Stimulated activated CD4-positive, alpha-beta T cell treated with anti-CD3 and anti-CD28 coated beads, TNF-alpha, amount 100 ng/mL, for 48 hours (primary cell): ENCODE results near the gene POU2F3.

ENCODE experiments used
- DNase-seq, 3 donors: peaks; one replicate each; pipeline ENCODE4 v3.0.0-alpha.2; 2020; ENCODE audit warnings: low read depth in 3 of 3

Gene POU2F3

DNA sequence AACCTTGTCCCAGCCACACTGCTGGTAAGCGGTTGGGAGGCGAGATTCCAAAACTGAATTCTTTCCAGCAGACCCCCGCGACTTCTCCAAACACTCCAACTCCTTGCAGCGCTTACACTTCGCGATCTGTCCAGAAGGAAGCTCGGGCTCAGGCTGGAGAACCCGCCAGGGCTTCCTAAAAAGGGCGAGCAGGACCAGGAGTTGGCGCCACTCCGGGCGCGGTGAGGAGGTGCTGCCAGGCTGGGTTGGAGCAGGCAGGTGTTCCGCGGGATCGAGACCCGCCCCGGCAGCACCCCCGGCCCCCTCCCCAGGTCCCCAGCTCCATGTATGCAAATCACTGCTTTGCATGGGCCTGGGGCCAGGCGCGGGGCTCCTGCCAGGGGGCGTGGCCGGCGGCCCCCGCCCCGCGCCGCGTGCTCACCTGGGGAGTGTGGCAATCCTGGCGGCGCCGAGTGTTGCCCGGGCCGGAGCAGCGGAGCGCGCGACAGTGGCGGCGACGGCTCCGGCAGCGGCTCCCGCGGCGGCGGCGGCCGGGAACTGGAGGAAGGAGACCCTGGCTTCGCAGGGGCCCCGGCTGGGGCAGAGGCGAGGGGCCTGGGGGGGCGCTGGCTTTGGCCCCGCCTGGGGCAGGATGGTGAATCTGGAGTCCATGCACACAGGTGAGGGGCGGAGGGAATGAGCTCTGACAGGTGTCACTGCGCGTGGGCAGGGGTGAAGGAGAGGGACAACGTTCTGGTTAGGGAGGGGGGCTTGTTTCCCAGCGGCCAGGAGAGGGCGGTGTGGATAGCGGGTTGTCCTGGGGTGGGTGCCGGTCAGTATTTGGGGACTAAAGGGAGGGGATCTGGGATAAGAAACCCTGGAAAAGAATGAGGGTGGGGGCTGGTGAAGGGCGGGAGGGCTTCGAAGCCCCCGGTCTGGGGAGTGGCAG, at the start of gene POU2F3:
TSS of gene POU2F3 (plus strand) at position 428 of the 928 bp plus-strand sequence. CDS start at position 632, 204 bp downstream.
- no peak for DNase-seq

DNA sequence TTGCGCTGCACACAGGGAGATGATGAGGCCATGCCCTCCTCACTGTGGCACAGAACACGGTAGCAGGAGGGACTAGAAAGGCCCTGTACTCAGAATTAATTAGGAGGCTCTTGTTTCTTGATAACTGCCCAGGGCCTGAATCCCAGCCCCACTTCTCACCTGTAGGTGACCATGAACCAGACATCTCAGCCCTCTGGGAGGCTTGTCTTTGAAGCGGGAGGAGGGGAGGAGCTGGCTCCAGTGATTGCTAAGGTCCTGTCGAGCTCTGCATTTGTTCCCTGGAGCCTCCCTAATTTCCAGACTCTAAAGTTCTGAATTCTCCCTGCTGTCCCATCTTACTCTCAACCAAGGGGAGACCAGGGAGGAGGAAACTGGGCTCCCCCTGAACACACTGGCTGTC, 48.9 kb upstream of the POU2F3 start:
- no peak for DNase-seq

DNA sequence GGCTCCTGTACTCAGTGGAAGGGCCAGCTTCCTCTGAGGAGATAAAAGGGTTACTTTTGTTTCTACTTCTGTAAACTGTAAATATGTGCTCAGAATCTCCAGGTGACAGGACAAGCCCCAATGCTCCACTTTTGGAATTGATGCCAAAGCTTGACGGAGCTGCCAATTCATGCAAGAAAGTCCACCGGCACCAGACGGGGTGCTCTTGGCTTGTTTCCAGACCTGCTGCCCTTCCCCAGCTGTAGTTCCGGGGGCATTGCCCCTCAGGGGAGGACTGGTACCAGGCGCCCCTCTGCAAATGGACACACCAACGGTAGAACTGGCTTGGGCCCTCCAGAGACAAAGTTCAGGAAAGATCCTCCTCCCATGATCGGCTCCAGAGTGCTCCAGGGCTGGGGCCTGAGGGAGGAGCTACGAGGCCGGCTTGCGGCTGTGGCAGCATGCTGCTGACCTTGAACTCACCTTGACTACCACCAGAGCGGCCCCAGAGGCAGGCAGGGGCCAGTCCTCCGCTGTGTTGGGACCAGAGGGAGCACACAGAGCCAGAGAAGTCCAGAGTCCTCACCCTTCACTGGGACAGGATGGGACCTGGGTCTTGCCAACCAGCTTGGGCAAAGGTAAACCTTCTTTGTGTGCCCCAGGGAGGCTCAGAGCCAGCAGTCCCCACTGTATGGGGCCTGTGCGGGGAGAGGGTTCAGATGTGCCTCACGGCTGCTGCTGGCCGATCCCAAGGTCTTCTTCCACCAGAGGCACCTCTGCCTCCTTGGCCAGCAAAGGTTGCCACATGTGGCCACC, 46.9 kb upstream of the POU2F3 start:
- DNase-seq: no peak

DNA sequence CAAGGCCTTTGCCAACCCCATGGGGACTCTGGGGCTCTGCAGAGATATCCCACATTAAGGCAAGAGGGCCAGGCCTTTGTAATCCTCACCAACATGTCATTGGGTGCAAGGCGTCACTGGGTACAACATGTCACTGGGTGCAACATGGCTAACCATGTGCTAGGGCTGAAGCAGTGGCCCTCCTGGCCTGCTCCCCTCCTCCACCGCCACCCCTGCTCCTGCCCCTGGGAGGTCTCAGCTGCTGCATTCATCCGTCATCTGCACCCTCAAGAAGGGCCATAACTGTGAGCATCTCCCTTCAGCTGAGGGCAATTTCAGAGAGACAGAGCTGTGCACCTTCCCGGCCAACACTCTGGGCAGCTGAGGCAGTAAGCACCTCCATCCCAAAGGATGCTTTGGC, 45.8 kb upstream of the POU2F3 start:
- DNase-seq: no peak

DNA sequence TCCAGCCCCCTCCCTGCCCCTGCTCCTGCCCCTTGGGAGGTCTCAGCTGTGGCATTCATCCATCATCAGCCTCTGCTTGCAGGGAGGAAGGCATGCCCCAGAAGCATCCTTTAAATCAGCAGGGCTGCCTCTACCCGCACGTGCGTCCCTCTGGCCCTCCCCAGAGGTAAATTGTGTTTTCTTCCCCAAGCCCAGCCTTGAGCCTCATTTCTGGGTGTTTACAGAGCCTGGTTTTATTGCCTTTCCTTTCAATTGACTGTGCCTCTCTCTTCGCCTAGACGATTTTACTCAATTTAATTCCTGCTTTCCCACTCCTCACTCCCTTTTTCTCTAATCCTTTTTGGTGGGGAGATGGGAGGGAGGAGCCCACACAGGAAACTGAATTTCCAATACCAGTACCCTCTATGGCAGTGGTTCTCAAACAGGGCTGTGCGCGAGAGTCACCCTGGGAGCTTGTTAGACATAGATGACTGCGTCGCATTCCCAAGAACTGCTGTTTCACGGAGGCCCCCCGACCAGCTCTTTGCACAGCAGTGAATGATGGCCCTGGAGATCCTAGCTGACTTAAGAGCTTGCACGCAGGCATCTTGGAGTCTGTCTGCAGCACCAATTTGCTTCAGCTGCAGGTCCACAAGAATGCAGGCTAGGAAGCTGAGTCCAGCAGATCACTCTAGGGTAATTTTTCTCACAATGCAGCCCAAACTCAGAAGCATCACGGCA, 44.2 kb upstream of the POU2F3 start:
- DNase-seq: no peak

DNA sequence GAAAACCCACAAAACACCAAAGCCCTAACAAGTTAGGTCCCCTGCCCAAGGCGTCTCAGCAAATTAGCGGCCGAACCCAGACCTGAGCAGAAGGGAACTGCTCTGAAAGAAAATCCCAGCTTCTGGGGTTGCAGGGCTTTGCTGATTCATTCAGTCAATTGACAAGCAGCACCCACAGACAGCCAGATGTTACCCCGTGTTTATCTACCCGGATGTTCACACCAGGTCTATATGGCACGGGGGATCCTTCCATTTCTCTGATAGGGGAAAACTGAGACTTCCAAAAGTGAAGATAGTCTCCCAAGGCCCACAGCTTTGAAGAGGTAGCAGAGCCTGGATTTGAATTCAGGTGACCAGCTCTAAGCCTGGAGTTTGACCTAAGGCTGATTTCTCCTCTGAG, 43.1 kb upstream of the POU2F3 start:
- no peak for DNase-seq

DNA sequence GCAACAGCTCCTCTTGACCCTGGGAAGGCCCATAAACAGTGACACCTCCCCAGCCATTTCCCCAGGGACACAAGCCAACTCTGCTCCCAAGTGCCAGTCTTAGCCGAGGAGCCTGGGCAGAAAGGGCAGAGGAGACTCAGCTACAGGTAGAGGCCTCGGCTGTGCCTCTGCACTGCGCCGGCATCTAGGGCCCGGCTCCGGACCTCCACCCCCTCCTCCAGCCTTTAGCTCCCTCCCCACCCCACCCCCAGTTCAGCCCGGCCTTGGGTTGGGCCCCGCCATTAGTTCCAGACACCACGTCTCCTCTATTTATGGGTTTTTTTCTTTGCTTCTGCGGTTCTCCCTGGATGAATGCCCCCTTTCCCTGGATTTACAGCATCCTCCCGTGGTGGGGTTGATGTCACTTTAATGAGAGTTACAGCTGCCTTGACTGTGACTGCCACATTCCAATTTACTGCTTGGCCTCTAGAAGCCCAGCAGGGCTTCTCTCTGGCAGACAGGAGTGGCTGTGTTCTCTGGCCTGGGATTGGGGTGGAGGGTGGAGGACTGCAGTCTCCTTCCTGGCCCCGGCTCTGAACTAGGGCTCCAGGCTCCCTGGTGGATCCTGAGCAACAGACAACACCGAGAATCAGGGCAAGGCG, 42.6 kb upstream of the POU2F3 start:
- no peak for DNase-seq

DNA sequence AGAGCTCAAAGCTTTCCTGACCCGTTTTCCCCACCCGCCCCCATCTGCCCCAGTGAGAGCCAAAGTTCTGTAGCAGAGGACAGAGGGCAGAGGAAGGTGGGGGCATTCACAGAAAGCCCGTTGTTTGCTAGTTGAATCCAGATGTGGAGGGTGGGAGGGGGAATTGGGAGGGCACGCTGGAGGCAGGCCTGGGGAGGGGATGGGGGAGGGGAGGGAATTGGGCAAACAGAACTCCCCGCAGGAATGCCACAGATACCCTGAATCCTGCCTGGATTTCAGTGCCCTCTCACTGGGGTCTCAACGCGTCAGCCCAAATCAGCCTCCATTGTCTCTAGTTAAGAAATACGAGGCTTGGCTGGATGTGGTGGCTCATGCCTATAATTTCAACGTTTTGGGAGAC, 42.0 kb upstream of the POU2F3 start:
- no peak for DNase-seq

DNA sequence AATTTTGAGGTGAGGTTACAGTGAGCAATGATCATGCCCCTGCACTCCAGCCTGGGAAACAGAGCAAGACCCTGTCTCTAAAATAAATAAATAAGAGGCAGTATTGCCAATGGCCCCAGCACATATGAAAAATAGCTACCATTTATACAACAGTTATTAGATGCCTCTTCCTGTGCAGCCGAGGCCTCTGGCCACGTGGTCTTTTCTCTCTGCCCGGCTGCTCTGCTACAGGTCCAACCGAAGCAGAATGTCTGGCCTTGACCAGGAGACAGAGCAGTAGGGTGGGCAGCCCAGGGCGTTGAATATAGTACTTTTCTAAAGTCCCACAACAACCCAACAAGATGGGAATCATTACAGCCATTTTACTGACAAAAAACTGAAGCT, 41.5 kb upstream of the POU2F3 start:
- no peak for DNase-seq

DNA sequence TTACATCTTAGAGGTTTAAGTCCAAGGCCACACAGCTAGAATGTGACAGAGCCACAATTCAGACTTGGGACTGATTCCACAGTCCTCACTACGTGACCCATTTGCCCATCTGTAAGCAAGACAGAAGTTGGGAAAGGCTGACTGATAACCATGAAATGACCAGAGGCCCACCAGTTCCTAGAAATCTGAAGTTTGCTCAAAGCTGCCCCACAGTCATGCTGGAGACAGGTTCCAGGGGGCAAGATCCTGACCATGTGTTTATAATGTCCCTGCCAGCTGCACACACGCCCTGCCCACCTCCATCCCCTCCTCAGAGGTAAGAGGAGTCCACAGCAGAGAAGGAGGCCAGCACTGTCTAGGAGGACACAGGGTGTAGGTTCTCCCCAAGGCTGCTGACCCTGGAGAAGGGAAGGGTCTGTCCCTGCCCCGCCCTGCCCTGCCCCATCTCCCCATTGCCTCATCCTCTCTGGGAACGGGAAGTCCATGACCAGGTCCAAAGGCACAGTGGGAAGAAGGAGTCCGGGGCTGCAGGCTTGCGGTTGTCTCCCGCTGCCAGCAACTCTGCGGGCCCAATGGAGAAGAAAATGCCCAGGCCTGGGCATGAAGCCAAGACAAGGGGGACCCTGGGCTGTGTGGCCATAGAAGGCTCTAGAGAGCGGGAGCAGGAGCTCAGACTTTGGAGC, 41.0 kb upstream of the POU2F3 start:
- DNase-seq: no peak

DNA sequence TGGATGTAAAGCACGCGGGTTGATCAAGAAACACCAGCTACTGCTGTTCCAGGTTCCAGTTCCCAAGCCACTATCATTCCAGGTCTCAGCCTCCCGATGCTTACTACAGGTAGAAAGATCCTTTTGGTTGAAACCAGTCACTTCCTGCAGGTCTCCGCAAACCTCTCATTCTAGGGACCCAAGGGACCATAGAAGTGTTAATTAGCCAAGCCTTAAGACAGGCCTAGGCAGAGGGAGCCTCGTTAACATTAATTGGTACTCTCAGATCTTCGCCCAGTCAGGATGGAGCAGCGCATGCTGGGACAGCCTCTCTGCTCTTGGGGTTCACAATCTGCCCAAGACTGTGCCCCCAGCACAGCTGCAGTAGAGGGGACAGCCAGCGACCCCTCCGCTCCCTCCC, 40.3 kb upstream of the POU2F3 start:
- no peak for DNase-seq

DNA sequence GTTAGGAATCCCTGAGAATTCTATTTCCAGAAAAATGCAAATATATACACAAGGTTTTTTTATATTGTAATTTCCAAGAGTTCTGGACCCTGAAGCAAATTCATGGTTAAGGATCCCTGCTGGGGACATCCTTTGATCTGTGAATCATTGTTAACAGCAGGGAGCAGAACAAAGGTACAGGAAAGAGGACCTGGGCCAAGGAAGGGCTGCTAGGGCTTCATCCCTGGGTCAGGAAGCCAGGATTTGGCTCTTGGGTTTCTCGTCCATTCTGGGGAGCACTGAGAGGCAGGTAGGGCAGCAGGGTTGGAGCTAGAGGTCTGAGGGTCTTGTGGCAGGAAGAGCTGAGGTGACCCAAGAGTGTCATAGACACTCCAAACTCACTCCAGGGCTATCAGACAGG, 39.3 kb upstream of the POU2F3 start:
- no peak for DNase-seq

DNA sequence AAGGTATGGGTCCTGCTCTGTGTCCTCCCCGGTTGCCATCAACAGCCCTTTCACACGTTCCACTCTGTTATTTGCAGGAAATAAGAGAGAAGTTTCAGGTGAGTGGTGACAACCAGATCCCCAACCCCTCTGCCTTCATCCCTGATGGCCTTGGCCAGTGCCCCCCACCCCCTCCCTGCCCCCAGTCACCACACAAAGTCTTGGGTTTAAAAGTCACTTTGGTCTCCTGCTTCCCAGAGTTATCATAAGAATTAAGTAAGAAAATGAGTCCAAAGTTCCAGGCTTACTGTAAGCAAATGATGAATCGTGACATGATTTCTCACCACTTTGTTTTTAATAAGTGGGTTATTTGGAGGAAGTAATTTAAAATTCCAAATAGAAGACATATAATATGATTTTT, 38.3 kb upstream of the POU2F3 start:
- DNase-seq: no peak

DNA sequence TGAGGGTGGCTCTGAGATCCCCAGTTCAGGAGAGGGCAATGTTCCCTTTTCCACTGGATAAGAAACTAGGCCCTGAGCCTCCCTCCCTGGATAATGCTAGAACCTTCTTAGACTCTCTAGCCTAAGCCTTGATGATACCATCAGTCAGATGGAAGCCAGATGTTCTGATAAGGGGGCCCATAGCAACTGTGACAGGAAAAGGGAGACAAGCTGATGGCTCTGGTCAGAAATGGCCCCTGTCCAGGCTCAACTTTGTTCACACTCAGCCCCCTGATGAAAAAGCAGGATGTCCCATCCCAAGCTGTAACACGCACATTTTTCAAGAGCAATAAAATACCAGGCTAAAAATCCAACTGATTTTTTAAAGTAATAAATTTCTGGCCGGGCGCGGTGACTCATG, 36.3 kb upstream of the POU2F3 start:
- no peak for DNase-seq

DNA sequence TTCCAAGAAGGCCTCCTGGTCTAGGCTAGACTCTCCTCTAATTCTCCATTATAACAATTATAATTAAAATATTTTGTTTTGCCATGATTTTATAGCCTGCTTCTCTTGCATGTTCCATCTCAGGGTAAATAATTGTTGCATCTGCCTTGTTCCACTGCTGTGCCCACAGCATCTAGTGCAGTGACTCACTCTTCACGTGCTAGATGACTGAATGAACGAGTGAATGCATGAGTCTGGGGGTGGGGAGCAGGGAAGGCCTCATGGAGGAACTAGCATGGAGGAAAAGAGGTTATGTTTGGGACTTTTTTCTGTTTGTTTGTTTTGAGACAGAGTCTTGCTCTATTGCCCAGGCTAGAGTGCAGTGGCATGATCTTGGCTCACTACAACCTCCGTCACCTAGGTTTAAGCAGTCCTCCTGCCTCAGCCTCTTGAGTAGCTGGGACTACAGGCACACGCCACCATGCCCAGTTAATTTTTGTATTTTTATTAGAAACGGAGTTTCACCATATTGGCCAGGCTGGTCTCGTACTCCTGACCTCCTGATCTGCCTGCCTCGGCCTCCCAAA, 34.3 kb upstream of the POU2F3 start:
- no peak for DNase-seq

DNA sequence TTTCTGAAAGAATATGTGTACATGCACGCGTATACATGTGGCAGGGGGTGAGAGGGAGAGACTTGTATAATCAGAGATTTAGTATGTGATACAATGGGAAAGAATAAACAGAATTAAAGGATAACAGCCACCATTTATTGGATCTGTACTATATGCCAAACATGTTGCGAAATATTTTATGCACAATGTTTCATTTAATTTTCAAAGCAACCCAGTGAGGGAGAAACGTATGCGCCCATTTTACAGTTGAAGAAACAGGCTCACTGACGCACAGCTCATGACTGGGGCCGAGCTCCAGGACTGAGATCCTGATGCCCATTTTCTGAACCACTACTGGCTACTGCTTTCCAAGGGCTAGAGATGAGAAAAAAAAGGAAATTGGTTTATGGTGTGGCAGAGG, 32.4 kb upstream of the POU2F3 start:
- no peak for DNase-seq

DNA sequence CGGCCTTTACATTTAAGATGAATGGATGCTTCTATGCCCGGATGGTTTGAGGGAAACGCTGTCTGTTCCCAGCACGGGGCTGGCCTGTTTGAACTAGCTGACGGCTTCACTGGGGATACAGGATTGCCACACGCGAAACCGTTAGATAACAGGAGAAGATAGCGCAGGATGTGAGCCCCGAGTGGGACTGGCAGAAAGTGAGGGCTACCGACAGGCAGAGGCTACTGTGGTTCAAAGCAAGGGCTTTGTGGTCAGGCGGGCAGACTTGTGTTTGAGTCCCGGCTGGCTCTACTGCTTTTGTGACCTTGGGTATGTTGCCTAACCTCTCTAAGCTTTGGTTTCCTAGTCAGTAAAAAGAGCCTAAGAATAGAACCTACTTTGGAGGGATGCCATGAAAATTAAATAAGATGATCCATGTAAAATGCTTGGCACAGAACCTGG, 31.9 kb upstream of the POU2F3 start:
- no peak for DNase-seq

DNA sequence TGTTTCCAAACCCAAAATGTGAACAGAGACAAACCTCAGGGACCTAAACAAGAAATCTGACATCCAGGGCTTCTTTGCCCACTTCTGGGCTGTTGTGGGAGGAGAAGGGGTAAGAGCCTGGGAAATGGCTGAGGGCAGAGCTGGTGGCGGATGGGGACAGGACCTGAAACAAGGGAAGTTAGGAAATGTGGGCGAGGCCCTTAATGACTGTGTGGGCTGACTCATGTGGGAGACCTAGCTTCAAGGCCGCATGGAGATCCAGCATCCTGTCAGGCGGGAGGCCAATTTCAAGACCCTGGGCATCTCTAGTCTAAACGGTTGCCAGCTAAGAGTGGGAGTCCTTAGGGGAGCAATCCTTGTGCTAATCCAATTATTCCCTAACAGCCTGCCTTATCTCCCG, 31.2 kb upstream of the POU2F3 start:
- DNase-seq: no peak

DNA sequence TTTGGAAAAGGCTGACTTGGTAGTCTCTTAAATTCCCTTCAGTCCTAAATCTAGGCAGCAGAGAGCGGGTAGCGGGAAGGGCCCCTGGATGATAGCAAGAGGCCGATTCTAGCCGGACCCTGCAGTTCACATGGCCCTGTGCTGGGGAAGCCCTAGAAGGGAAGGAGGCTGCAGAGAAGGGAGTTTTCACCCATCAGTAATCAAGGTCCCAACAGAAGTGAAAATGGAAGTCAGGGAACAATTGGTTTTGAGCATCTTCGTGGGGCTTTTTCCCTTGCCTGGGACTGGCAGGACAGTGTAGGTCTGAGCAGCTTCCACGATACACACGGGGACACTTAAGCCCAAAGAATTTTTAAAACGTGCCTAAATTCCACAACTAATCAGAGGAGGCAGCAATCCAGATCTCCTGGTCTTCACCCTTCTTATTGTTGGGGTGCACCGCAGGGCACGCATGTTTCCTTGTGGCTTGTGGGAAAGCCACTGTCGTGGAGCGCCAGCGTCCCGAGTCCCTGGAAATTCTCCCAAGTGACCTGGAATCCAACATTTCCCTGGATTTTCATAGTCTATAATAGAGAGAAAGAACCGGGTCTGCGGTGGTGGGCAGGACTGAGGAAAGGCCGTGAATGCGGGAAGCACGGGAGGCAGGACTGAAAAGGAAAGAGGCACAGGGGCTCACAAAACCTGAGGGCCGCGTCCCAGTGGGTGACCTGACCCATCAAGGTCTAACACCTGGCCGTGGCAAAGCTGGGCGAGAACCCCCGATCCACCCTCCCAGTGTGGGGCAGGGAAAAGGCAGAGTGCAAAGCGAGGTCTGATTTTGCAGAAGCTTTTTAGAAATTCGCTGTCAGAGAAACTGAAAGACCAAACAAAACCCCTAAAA, 30.0 kb upstream of the POU2F3 start:
- no peak for DNase-seq
